HepG2 (cell line): ENCODE measurements around the gene POLR3K. TPM values are rescaled to one million over a fixed set of nuclear protein-coding genes. Genes with fewer than 3 reads are reported as not detected.

Source experiments
- ATAC-seq: fragments of 200-7000 bp; cut with Tn5 transposase; 3 replicates; pipeline ENCODE4 v1.9.1; 2020; ENCODE audit warnings: mild to moderate bottlenecking, moderate library complexity
- BruUV-seq: library from RNA; stranded (reverse); fragments of 400-500 nt; replicated peaks from 2 replicates; lab custom pipeline; 2021; lab: Mats Ljungman, UMichigan
- CTCF ChIA-PET: fragments of 300-600 bp; formaldehyde crosslinking; extraction: SDS; loops from one replicate; lab custom pipeline; 2021; ENCODE audit warnings: low total read pairs, inconsistent platforms, low intra/inter-chr PET ratio; lab: Yijun Ruan, JAX
- POLR2A ChIA-PET: fragments of 350-600 bp; sonication (Branson Sonifier 250); formaldehyde crosslinking; loops from one replicate; lab custom pipeline; 2020; ENCODE audit warnings: antibody characterized with exemption, inconsistent platforms; lab: Yijun Ruan, JAX
- DNase-seq: peaks from one replicate; pipeline ENCODE4 v3.0.0-alpha.2; 2015; ENCODE audit warnings: low spot score
- FAIRE-seq: peaks from 3 replicates; lab custom pipeline; 2011; peaks lifted over from hg19 to GRCh38; lab: Jason Lieb, UNC
- H2AFZ ChIP-seq: one replicate; pipeline ENCODE4 v1.6.1; 2011; ENCODE audit warnings: low read length, inconsistent platforms
- H3K27ac ChIP-seq: fragments of 300-600 bp; 3 replicates; pipeline ENCODE4 v1.8.0; 2011; ENCODE audit warnings: mixed run types, mild to moderate bottlenecking, mixed read lengths, low read length, inconsistent platforms; ENCODE audit not compliant: insufficient read depth; ENCODE audit errors: extremely low read length
- H3K27me3 ChIP-seq, 2 experiments: fragments of 200-600 bp in 1 of 2; 2 replicates in 1 of 2; 3 replicates in 1 of 2; pipeline versions ENCODE4 v1.6.0 to v1.8.0; 2011; ENCODE audit warnings: low read length in 2 of 2, mild to moderate bottlenecking in 2 of 2, moderate library complexity in 2 of 2, inconsistent platforms in 1 of 2; ENCODE audit not compliant: insufficient read depth in 2 of 2, control insufficient read depth in 1 of 2
- H3K36me3 ChIP-seq, 2 experiments: fragments of 200-600 bp in 1 of 2; replicated peaks in 1 of 2; 2 replicates in 1 of 2; 3 replicates in 1 of 2; pipeline versions ENCODE4 v1.5.1 to v1.8.0; 2011; ENCODE audit warnings: low read length in 2 of 2, inconsistent platforms in 1 of 2; ENCODE audit not compliant: insufficient read depth in 2 of 2, control insufficient read depth in 1 of 2
- H3K4me1 ChIP-seq: 2 replicates; pipeline ENCODE4 v1.5.1; 2012; ENCODE audit warnings: low read length, inconsistent platforms; ENCODE audit not compliant: insufficient read depth
- H3K4me2 ChIP-seq: 2 replicates; pipeline ENCODE4 v1.6.0; 2011; ENCODE audit warnings: low read depth, low read length, inconsistent platforms
- H3K4me3 ChIP-seq, 3 experiments: fragments of 200-600 bp in 1 of 3; sonication (generic), shearing (Covaris generic) in 1 of 3; replicated peaks in 1 of 3; 2 replicates each; pipeline ENCODE4 v1.5.1; 2011 to 2016; ENCODE audit warnings: low read length in 3 of 3, inconsistent platforms in 2 of 3, low read depth in 2 of 3, mild to moderate bottlenecking in 2 of 3, control low read depth in 1 of 3, mixed read lengths in 1 of 3; ENCODE audit not compliant: insufficient read depth in 1 of 3
- H3K79me2 ChIP-seq: one replicate; pipeline ENCODE4 v1.6.1; 2011; ENCODE audit warnings: low read length, inconsistent platforms; ENCODE audit not compliant: insufficient read depth
- H3K9ac ChIP-seq: 2 replicates; pipeline ENCODE4 v1.6.0; 2011; ENCODE audit warnings: mild to moderate bottlenecking, low read depth, low read length, inconsistent platforms; ENCODE audit not compliant: insufficient read depth
- H3K9me3 ChIP-seq: 2 replicates; pipeline ENCODE4 v1.5.1; 2012; ENCODE audit warnings: mild to moderate bottlenecking, low read length
- H4K20me1 ChIP-seq: 2 replicates; pipeline ENCODE4 v1.6.0; 2011; ENCODE audit warnings: inconsistent platforms, mild to moderate bottlenecking, low read length, moderate library complexity; ENCODE audit not compliant: insufficient read depth
- AGO1 ChIP-seq: fragments of 200-400 bp; formaldehyde crosslinking; IDR thresholded peaks from 2 replicates; pipeline ENCODE4 v1.6.1; 2017; ENCODE audit warnings: mild to moderate bottlenecking, low read depth, low read length, moderate library complexity; ENCODE audit not compliant: poor library complexity, severe bottlenecking
- ATF6 ChIP-seq: sonication (generic); formaldehyde crosslinking; conservative IDR thresholded peaks from 2 replicates; pipeline ENCODE4 v1.4.0; 2020; ENCODE audit warnings: missing genetic modification reagents
- CSRNP2 ChIP-seq: sonication (generic); formaldehyde crosslinking; conservative IDR thresholded peaks from 2 replicates; pipeline ENCODE4 v1.8.0; 2022; ENCODE audit warnings: low read depth, missing genetic modification reagents
- HOXA3 ChIP-seq: sonication (generic); formaldehyde crosslinking; IDR thresholded peaks from 2 replicates; pipeline ENCODE4 v1.5.0; 2020; ENCODE audit warnings: missing genetic modification reagents
- LCORL ChIP-seq, 2 experiments: fragments of 450-650 bp in 1 of 2; sonication (generic) in 1 of 2; formaldehyde crosslinking in 1 of 2; IDR thresholded peaks; 2 replicates each; pipeline versions ENCODE4 v1.5.0 to v1.6.1; 2017 to 2020; ENCODE audit warnings: antibody characterized with exemption in 1 of 2, missing genetic modification reagents in 1 of 2
- MAFF ChIP-seq: IDR thresholded peaks from 2 replicates; pipeline ENCODE4 v1.6.1; 2011; ENCODE audit warnings: low read depth, low read length, improper control_type of control experiment
- PHF21A ChIP-seq: sonication (generic); formaldehyde crosslinking; IDR thresholded peaks from 2 replicates; pipeline ENCODE4 v1.5.0; 2020; ENCODE audit warnings: mild to moderate bottlenecking, missing genetic modification reagents
- POGK ChIP-seq: sonication (generic); formaldehyde crosslinking; conservative IDR thresholded peaks from 2 replicates; pipeline ENCODE4 v1.8.0; 2022; ENCODE audit warnings: mild to moderate bottlenecking, moderate library complexity, missing genetic modification reagents
- RNF2 ChIP-seq: fragments of 450-650 bp; conservative IDR thresholded peaks from 2 replicates; pipeline ENCODE4 v1.6.1; 2016; ENCODE audit warnings: low read depth
- SATB2 ChIP-seq: sonication (generic); formaldehyde crosslinking; IDR thresholded peaks from 2 replicates; pipeline ENCODE4 v1.5.0; 2020; ENCODE audit warnings: missing genetic modification reagents
- ZBTB20 ChIP-seq: sonication (generic); formaldehyde crosslinking; IDR thresholded peaks from 2 replicates; pipeline ENCODE4 v1.8.1; 2023; ENCODE audit warnings: missing genetic modification reagents, low read depth, mild to moderate bottlenecking, borderline replicate concordance
- ZNF251 ChIP-seq: sonication (generic); formaldehyde crosslinking; IDR thresholded peaks from 2 replicates; pipeline ENCODE4 v1.9.0; 2021; ENCODE audit warnings: mild to moderate bottlenecking, missing genetic modification reagents
- ZNF567 ChIP-seq: sonication (generic); formaldehyde crosslinking; IDR thresholded peaks from 2 replicates; pipeline ENCODE4 v1.8.1; 2023; ENCODE audit warnings: mild to moderate bottlenecking, missing genetic modification reagents, borderline replicate concordance
- ZNF660 ChIP-seq: sonication (generic); formaldehyde crosslinking; IDR thresholded peaks from 2 replicates; pipeline ENCODE4 v1.5.1; 2020; ENCODE audit warnings: mild to moderate bottlenecking, low read depth, missing genetic modification reagents, borderline replicate concordance
- WGBS: methylation state at CpG from one replicate; pipeline ENCODE4 v1.1.6; 2017; ENCODE audit warnings: low lambda C conversion rate; 5-methylcytosine and 5-hydroxymethylcytosine counted together
- in situ Hi-C: cut with HindIII; loops from 2 replicates; pipeline ENCODE4 v1.10.0; 2017; ENCODE audit warnings: low pct_unique_long_range_greater_than_20kb; ENCODE audit not compliant: extremely low pct_ligation_motif_present
- intact Hi-C: fragments of 100-400 bp; cut with micrococcal nuclease; formaldehyde crosslinking; loops from one replicate; pipeline ENCODE4 v1.10.0; 2022; ENCODE audit not compliant: unreplicated experiment
- polyA plus RNA-seq, 8 experiments: library from polyadenylated mRNA; depleted of rRNA in 3 of 8; stranded (reverse) in 7 of 8; unstranded in 1 of 8; fragments of >200 nt; fragmentation: Illumina TruSeq in 4 of 8; extraction: Trizol in 4 of 8; gene quantifications; 2 replicates each; pipeline versions ENCODE4 v1.2.1 to v1.2.3, GENCODE V29; 2011 to 2016; ENCODE audit warnings: low read depth in 4 of 8, missing spikeins in 1 of 8, mixed read lengths in 1 of 8; ENCODE audit not compliant: insufficient read depth in 1 of 8
- total RNA-seq, 5 experiments: library from RNA; depleted of rRNA; stranded (reverse); fragments of >200 nt; fragmentation: Illumina TruSeq; extraction: Trizol; gene quantifications; 2 replicates each; pipeline ENCODE4 v1.2.3, GENCODE V29; 2016; ENCODE audit warnings: low read depth in 1 of 5

Gene POLR3K
- total and polyA plus RNA-seq, 2 of the 13 experiments (the other 11 are each of a cell fraction or from before 2014, with no cell fraction given) = 14.8 to 18.8 TPM

- no peaks in the 10 kb centered on the region for H3K9me3 ChIP-seq
- intact Hi-C loops = no loop called here
- WGBS = 7% methylated on average over 7 of the region's 13 CpGs
- H3K79me2 ChIP-seq = peaks cover 2% of the 10 kb centered on the region
- peaks cover 4 to 17% of the 10 kb centered on the region in 2 experiments; a peak in 3 of 5 replicates for H3K36me3 ChIP-seq
- H3K27ac ChIP-seq = peak overlapping the region; percentile 62
- ATAC-seq = peak; percentile 24
- H2AFZ ChIP-seq = no peak overlapping the region
- H4K20me1 ChIP-seq = no peaks in the 10 kb centered on the region
- in situ Hi-C loops = no loop called here
- POLR2A ChIA-PET = interaction anchor here (1.1 to 2.6 kb wide), 4 partner anchors 11 to 23 kb away, joined by 3 to 12 read pairs (median 6); partner anchors contain the start of genes POLR3K and SNRNP25
- peaks cover 2 to 8% of the 10 kb centered on the region in 2 experiments; a peak in 2 of 5 replicates for H3K27me3 ChIP-seq
- no TSS peak for BruUV-seq
- peak; percentile 66 for DNase-seq
- H3K4me2 ChIP-seq = peak overlapping the region; percentile 95
- FAIRE-seq = peak; percentile 42
- peak overlapping the region; percentile 86 for H3K9ac ChIP-seq
- CTCF ChIA-PET = interaction anchor here (1.1 to 2.5 kb wide), 2 partner anchors 11 to 20 kb away, joined by 6 to 11 read pairs; no protein-coding TSS in a partner anchor
- peak overlapping the region; percentile 63 to 84 (median 80) for H3K4me3 ChIP-seq
- H3K4me1 ChIP-seq = peaks cover 62% of the 10 kb centered on the region
- no peak for TF ChIP-seq ATF6 (CRISPR knock-in tag)
- TF ChIP-seq LCORL (IDR thresholded peaks at IDR 0.05) = no peak
- TF ChIP-seq LCORL (CRISPR knock-in tag; IDR thresholded peaks at IDR 0.05) = no peak
- no peak for TF ChIP-seq RNF2
- no peak for TF ChIP-seq ZBTB20
- TF ChIP-seq ZNF251 (CRISPR knock-in tag) = no peak
- TF ChIP-seq ZNF567 (CRISPR knock-in tag) = no peak
- no peak for TF ChIP-seq POGK
- TF ChIP-seq SATB2 (CRISPR knock-in tag) = no peak
- TF ChIP-seq ZNF660 (CRISPR knock-in tag) = no peak
- TF ChIP-seq MAFF = no peak
- 0 out of 2 replicates have a peak, but pooled peaks have one; percentile 1 for TF ChIP-seq PHF21A (CRISPR knock-in tag)
- no peak; the same call in 1 of the 2 replicates for TF ChIP-seq HOXA3 (CRISPR knock-in tag)
- TF ChIP-seq AGO1 = no peak
- TF ChIP-seq CSRNP2 (CRISPR knock-in tag) = no peak
Measured at GRCh38 chr16:76535-77272, 23.3 kb upstream of the POLR3K start.
